HL-60 (cell line): ENCODE measurements around the gene RIC8A.

Experiments used
- GABPA ChIP-seq: IDR thresholded peaks from 2 replicates; pipeline ENCODE4 v1.6.1; 2012; ENCODE audit warnings: low read depth
- POLR2AphosphoS5 ChIP-seq: IDR thresholded peaks from 2 replicates; pipeline ENCODE4 v1.6.1; 2012; ENCODE audit warnings: low read depth
- REST ChIP-seq: IDR thresholded peaks from 2 replicates; pipeline ENCODE4 v1.6.1; 2012; ENCODE audit warnings: low read depth; ENCODE audit not compliant: insufficient replicate concordance
- TF ChIP-seq, protein P1 (sequence below): IDR thresholded peaks from one replicate; pipeline ENCODE4 v1.5.1; 2011; ENCODE audit warnings: low read length, control low read depth, inconsistent platforms; ENCODE audit not compliant: insufficient read depth

DNA sequence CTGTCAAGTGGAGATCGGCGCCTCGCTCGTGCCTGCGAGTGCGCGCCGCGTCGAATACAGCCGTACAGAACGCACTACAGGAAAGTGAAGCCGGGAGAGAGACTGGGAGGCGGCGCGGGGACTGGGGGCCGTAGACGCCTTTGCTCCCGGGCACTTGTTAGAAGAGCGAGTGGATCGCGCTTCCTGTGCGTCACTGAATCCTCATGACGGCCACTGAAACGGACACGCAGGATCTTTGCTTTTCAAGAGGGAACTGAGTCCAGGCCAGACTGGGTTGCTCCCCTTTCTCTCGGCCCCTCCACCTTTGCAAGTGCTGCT is 314 bp downstream of the RIC8A start:
- TF ChIP-seq, protein P1, sequence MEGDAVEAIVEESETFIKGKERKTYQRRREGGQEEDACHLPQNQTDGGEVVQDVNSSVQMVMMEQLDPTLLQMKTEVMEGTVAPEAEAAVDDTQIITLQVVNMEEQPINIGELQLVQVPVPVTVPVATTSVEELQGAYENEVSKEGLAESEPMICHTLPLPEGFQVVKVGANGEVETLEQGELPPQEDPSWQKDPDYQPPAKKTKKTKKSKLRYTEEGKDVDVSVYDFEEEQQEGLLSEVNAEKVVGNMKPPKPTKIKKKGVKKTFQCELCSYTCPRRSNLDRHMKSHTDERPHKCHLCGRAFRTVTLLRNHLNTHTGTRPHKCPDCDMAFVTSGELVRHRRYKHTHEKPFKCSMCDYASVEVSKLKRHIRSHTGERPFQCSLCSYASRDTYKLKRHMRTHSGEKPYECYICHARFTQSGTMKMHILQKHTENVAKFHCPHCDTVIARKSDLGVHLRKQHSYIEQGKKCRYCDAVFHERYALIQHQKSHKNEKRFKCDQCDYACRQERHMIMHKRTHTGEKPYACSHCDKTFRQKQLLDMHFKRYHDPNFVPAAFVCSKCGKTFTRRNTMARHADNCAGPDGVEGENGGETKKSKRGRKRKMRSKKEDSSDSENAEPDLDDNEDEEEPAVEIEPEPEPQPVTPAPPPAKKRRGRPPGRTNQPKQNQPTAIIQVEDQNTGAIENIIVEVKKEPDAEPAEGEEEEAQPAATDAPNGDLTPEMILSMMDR = no peak
- TF ChIP-seq GABPA (no peak), REST (no peak), POLR2AphosphoS5 (no peak)
